Naive B cell (primary cell): Measurements from ENCODE around the gene IRAK1. TPM values are rescaled to one million over a fixed set of nuclear protein-coding genes. Genes with fewer than 3 reads are reported as not detected.

ENCODE experiments used
- ATAC-seq, 2 donors: fragments of 150-1000 bp; cut with Tn5 transposase; 2 replicates each; pipeline ENCODE4 v1.10.0; 2021; ENCODE audit warnings: low read depth in 2 of 2, mild to moderate bottlenecking in 2 of 2, moderate library complexity in 2 of 2
- DNase-seq: peaks from one replicate; pipeline ENCODE4 v3.0.0; 2022
- H3K27ac Mint-ChIP-seq, 6 donors: one replicate each; pipeline ENCODE4 v1.8.0; 2020 to 2022; ENCODE audit warnings: mild to moderate bottlenecking in 6 of 6, mixed read lengths in 6 of 6, moderate library complexity in 5 of 6, inconsistent platforms in 2 of 6
- H3K27me3 Mint-ChIP-seq, 3 donors: one replicate each; pipeline ENCODE4 v1.8.0; 2021 to 2022; ENCODE audit warnings: mixed read lengths in 3 of 3, mild to moderate bottlenecking in 1 of 3
- H3K36me3 Mint-ChIP-seq, 2 donors: one replicate each; pipeline ENCODE4 v1.8.0; 2020 to 2022; ENCODE audit warnings: mixed read lengths in 2 of 2, inconsistent platforms in 1 of 2, mild to moderate bottlenecking in 1 of 2
- H3K4me1 Mint-ChIP-seq, 3 donors: one replicate each; pipeline ENCODE4 v1.8.0; 2020 to 2022; ENCODE audit warnings: mixed read lengths in 3 of 3, inconsistent platforms in 1 of 3, mild to moderate bottlenecking in 1 of 3, moderate library complexity in 1 of 3
- H3K4me3 Mint-ChIP-seq, 8 donors: one replicate each; pipeline ENCODE4 v1.8.0; 2020 to 2022; ENCODE audit warnings: mild to moderate bottlenecking in 8 of 8, mixed read lengths in 8 of 8, moderate library complexity in 8 of 8, inconsistent platforms in 2 of 8
- H3K9me3 Mint-ChIP-seq, 7 donors: one replicate each; pipeline ENCODE4 v1.8.0; 2020 to 2022; ENCODE audit warnings: mixed read lengths in 7 of 7, mild to moderate bottlenecking in 5 of 7, inconsistent platforms in 2 of 7, moderate library complexity in 1 of 7
- polyA plus RNA-seq, 6 donors: library from polyadenylated mRNA; unstranded; fragments of 300-500 nt; fragmentation: Illumina TruSeq; gene quantifications; one replicate each; pipeline ENCODE4 v1.2.3, GENCODE V29; 2021; ENCODE audit warnings: low read depth in 6 of 6

IRAK1 gene
- polyA plus RNA-seq, 6 donors from 2014 or later = 57.9 to 123 (median 73.9) TPM

- H3K4me3 Mint-ChIP-seq = no peak overlapping the region
- peak overlapping the region in 3 of 6 donors; percentile 11 to 42 (median 22) for H3K27ac Mint-ChIP-seq
- peaks cover 6 to 11% (median 8%) of the 10 kb centered on the region in 3 donors for H3K4me1 Mint-ChIP-seq
- no peak for DNase-seq
- peaks cover 0 to 1% (median 0%) of the 10 kb centered on the region in 7 donors for H3K9me3 Mint-ChIP-seq
- H3K36me3 Mint-ChIP-seq = no peaks in the 10 kb centered on the region
- no peaks in the 10 kb centered on the region for H3K27me3 Mint-ChIP-seq
- no peak for ATAC-seq
These were observed 3.7 kb upstream of the IRAK1 start for GRCh38 chrX:154023276-154024000.

- ATAC-seq (no peak), DNase-seq (no peak)
- H3K36me3 Mint-ChIP-seq = no peaks in the 10 kb centered on the region
- H3K4me1 Mint-ChIP-seq = peaks cover 6 to 11% (median 8%) of the 10 kb centered on the region in 3 donors
- peaks cover 0 to 1% (median 0%) of the 10 kb centered on the region in 7 donors for H3K9me3 Mint-ChIP-seq
- H3K27me3 Mint-ChIP-seq = no peaks in the 10 kb centered on the region
- H3K27ac Mint-ChIP-seq = no peak overlapping the region
- H3K4me3 Mint-ChIP-seq = peak overlapping the region in 1 of 8 donors; percentile 21
These were observed 2.4 kb upstream of the IRAK1 start for GRCh38 chrX:154022108-154022507.

GRCh38 chrX:154021131-154021611 is 1.5 kb upstream of the IRAK1 start:
- no peak for ATAC-seq
- Mint-ChIP-seq H3K27ac (peak overlapping the region in 2 of 6 donors; percentile 24 to 44), H3K36me3 (no peaks in the 10 kb centered on the region), H3K9me3 (peaks cover 0 to 1% (median 0%) of the 10 kb centered on the region in 7 donors), H3K27me3 (no peaks in the 10 kb centered on the region), H3K4me1 (peaks cover 6 to 11% (median 8%) of the 10 kb centered on the region in 3 donors), H3K4me3 (peak overlapping the region in 2 of 8 donors; percentile 88 to 93)
- no peak for DNase-seq

GRCh38 chrX:154020536-154021115 is 924 bp upstream of the IRAK1 start:
- no peaks in the 10 kb centered on the region for H3K36me3 Mint-ChIP-seq
- H3K4me3 Mint-ChIP-seq = peak overlapping the region; percentile 82 to 93 (median 87)
- H3K27ac Mint-ChIP-seq = peak overlapping the region; percentile 30 to 96 (median 89)
- H3K27me3 Mint-ChIP-seq = no peaks in the 10 kb centered on the region
- peaks cover 7 to 15% (median 8%) of the 10 kb centered on the region in 3 donors for H3K4me1 Mint-ChIP-seq
- peaks cover 0 to 1% (median 0%) of the 10 kb centered on the region in 7 donors for H3K9me3 Mint-ChIP-seq
- ATAC-seq = no peak
- no peak for DNase-seq

- no peaks in the 10 kb centered on the region for H3K36me3 Mint-ChIP-seq
- H3K4me3 Mint-ChIP-seq = peak overlapping the region; percentile 82 to 93 (median 87)
- peak overlapping the region; percentile 55 to 94 (median 86) for H3K27ac Mint-ChIP-seq
- ATAC-seq (peak; percentile 4 to 12), DNase-seq (peak; percentile 17)
- H3K9me3 Mint-ChIP-seq = peaks cover 0 to 1% (median 0%) of the 10 kb centered on the region in 7 donors
- H3K4me1 Mint-ChIP-seq = peaks cover 8 to 16% (median 10%) of the 10 kb centered on the region in 3 donors
- no peaks in the 10 kb centered on the region for H3K27me3 Mint-ChIP-seq
These were observed 561 bp downstream of the IRAK1 start for GRCh38 chrX:154019061-154019621.

- Mint-ChIP-seq H3K4me3 (peak overlapping the region; percentile 82 to 93 (median 87)), H3K9me3 (peaks cover 0 to 1% (median 0%) of the 10 kb centered on the region in 7 donors), H3K27ac (peak overlapping the region; percentile 55 to 94 (median 86)), H3K4me1 (peaks cover 8 to 18% (median 11%) of the 10 kb centered on the region in 3 donors), H3K27me3 (no peaks in the 10 kb centered on the region), H3K36me3 (no peaks in the 10 kb centered on the region)
- no peak for DNase-seq
- no peak for ATAC-seq
These were observed 1.1 kb downstream of the IRAK1 start for GRCh38 chrX:154018518-154019060.

GRCh38 chrX:154017766-154018517 is 1.8 kb downstream of the IRAK1 start:
- Mint-ChIP-seq H3K36me3 (no peaks in the 10 kb centered on the region), H3K27me3 (no peaks in the 10 kb centered on the region), H3K27ac (peak overlapping the region in 2 of 6 donors; percentile 54 to 88), H3K4me3 (peak overlapping the region in 7 of 8 donors; percentile 37 to 93 (median 85)), H3K9me3 (peaks cover 0 to 1% (median 0%) of the 10 kb centered on the region in 7 donors), H3K4me1 (peaks cover 8 to 22% (median 13%) of the 10 kb centered on the region in 3 donors)
- ATAC-seq (no peak), DNase-seq (no peak)

GRCh38 chrX:154016366-154017076 is 3.2 kb downstream of the IRAK1 start:
- no peak overlapping the region for H3K27ac Mint-ChIP-seq
- H3K4me3 Mint-ChIP-seq = peak overlapping the region in 2 of 8 donors; percentile 41 to 56
- DNase-seq (no peak), ATAC-seq (no peak)
- H3K4me1 Mint-ChIP-seq = peaks cover 8 to 22% (median 13%) of the 10 kb centered on the region in 3 donors
- peaks cover 0 to 1% (median 0%) of the 10 kb centered on the region in 7 donors for H3K9me3 Mint-ChIP-seq
- H3K36me3 Mint-ChIP-seq = no peaks in the 10 kb centered on the region
- H3K27me3 Mint-ChIP-seq = no peaks in the 10 kb centered on the region

GRCh38 chrX:154015581-154016264 is 4.0 kb downstream of the IRAK1 start:
- H3K9me3 Mint-ChIP-seq = peaks cover 0 to 1% (median 0%) of the 10 kb centered on the region in 7 donors
- peaks cover 8 to 22% (median 12%) of the 10 kb centered on the region in 3 donors for H3K4me1 Mint-ChIP-seq
- H3K27ac Mint-ChIP-seq = peak overlapping the region in 4 of 6 donors; percentile 35 to 82 (median 70)
- peak overlapping the region in 2 of 8 donors; percentile 41 to 87 for H3K4me3 Mint-ChIP-seq
- ATAC-seq (no peak), DNase-seq (no peak)
- no peaks in the 10 kb centered on the region for H3K27me3 Mint-ChIP-seq
- no peaks in the 10 kb centered on the region for H3K36me3 Mint-ChIP-seq

- no peak for ATAC-seq
- Mint-ChIP-seq H3K4me3 (peak overlapping the region in 4 of 8 donors; percentile 9 to 70 (median 25)), H3K27ac (peak overlapping the region in 4 of 6 donors; percentile 56 to 93 (median 77))
These were observed 5.0 kb downstream of the IRAK1 start for GRCh38 chrX:154014429-154015380.

More at GRCh38 chrX:154014429-154015380, 5.0 kb downstream of the IRAK1 start:
- no peaks in the 10 kb centered on the region for H3K27me3 Mint-ChIP-seq
- H3K4me1 Mint-ChIP-seq = peaks cover 4 to 17% (median 9%) of the 10 kb centered on the region in 3 donors
- DNase-seq = no peak
- H3K36me3 Mint-ChIP-seq = no peaks in the 10 kb centered on the region
- H3K9me3 Mint-ChIP-seq = peaks cover 0 to 1% (median 0%) of the 10 kb centered on the region in 7 donors
